ENCODE results near the gene TMEM117. TPM values are rescaled to one million over a fixed set of nuclear protein-coding genes. Genes with fewer than 3 reads are reported as not detected.
A peak's percentile ranks its signal among the peaks of the same experiment; 100 is the strongest.

The TMEM117 gene
- total RNA-seq, 1 donor from 2014 or later: 0.43 TPM

GRCh38 chr12:44059476-44059875 lies 223.6 kb downstream of the TMEM117 start:
- Histone ChIP-seq H3K4me3 (no peak overlapping the region), H3K36me3 (no peaks in the 10 kb centered on the region), H3K9me3 (no peaks in the 10 kb centered on the region), H3K27me3 (no peaks in the 10 kb centered on the region), H3K4me1 (no peaks in the 10 kb centered on the region), H3K27ac (no peak overlapping the region)
- intact Hi-C loops (cut with DNase I): no loop called here
- TF ChIP-seq, protein P1, sequence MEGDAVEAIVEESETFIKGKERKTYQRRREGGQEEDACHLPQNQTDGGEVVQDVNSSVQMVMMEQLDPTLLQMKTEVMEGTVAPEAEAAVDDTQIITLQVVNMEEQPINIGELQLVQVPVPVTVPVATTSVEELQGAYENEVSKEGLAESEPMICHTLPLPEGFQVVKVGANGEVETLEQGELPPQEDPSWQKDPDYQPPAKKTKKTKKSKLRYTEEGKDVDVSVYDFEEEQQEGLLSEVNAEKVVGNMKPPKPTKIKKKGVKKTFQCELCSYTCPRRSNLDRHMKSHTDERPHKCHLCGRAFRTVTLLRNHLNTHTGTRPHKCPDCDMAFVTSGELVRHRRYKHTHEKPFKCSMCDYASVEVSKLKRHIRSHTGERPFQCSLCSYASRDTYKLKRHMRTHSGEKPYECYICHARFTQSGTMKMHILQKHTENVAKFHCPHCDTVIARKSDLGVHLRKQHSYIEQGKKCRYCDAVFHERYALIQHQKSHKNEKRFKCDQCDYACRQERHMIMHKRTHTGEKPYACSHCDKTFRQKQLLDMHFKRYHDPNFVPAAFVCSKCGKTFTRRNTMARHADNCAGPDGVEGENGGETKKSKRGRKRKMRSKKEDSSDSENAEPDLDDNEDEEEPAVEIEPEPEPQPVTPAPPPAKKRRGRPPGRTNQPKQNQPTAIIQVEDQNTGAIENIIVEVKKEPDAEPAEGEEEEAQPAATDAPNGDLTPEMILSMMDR (IDR thresholded peaks at IDR 0.05): no peak
- no peak for DNase-seq (ENCODE audit: low spot score in 2 of 2)

GRCh38 chr12:44063671-44064070 lies 227.8 kb downstream of the TMEM117 start:
- Histone ChIP-seq H3K9me3 (no peaks in the 10 kb centered on the region), H3K27ac (no peak overlapping the region), H3K4me3 (no peak overlapping the region), H3K4me1 (no peaks in the 10 kb centered on the region), H3K36me3 (no peaks in the 10 kb centered on the region), H3K27me3 (no peaks in the 10 kb centered on the region)
- TF ChIP-seq, protein P1 (IDR thresholded peaks at IDR 0.05): no peak
- no peak for DNase-seq (ENCODE audit: low spot score in 2 of 2)
- intact Hi-C loops (cut with DNase I): no loop called here

DNA sequence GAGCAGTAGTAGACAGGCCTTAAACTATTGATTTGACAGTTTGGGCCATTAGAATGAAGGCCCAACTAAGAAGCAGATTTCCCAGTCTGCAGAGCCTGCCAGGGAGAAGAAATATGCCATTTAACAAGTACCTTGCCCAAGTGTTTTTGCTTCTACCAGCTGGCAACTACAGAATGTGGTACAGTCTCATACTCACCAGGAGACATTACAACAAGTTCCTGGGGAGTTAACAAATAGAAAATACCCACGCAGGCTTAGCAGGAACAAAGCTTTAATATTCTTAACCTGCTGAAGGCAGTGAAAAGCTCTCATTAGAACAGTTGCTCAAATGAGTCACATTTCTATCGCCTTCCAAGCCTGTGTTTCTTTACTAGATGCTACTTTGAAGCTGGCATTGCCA lies 241.0 kb downstream of the TMEM117 start:
- Histone ChIP-seq H3K27ac (no peak overlapping the region), H3K4me3 (peak overlapping the region in 1 of 2 donors; percentile 10), H3K36me3 (no peaks in the 10 kb centered on the region), H3K4me1 (peaks cover 0 to 7% of the 10 kb centered on the region in 2 donors), H3K27me3 (no peaks in the 10 kb centered on the region), H3K9me3 (no peaks in the 10 kb centered on the region)
- DNase-seq (ENCODE audit: low spot score in 2 of 2): no peak
- intact Hi-C loops (cut with DNase I): no loop called here
- TF ChIP-seq, protein P1 (IDR thresholded peaks at IDR 0.05): no peak

DNA sequence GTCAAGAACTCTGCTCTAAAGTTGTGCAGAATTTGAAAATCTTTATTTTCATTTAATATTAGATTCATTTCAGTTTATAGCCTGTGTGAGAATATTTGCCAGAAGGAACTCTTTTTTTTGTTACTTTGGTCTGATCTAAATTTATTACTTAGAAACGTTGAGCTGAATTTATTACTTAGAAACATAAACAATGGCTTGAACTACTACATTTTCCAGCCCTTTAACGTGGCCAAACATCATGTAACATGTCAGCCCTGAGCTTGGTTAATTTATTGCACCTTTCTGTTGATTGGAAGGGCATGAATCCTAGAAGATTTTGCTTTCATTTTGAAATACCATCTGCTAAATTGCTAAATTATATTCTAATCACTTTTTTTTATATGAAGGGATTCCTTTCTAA lies 241.4 kb downstream of the TMEM117 start:
- H3K36me3 ChIP-seq: no peaks in the 10 kb centered on the region
- peak overlapping the region in 1 of 2 donors; percentile 10 for H3K4me3 ChIP-seq
- H3K27ac ChIP-seq: no peak overlapping the region
- H3K27me3 ChIP-seq: no peaks in the 10 kb centered on the region
- H3K4me1 ChIP-seq: peaks cover 0 to 7% of the 10 kb centered on the region in 2 donors
- intact Hi-C loops (cut with DNase I): no loop called here
- TF ChIP-seq, protein P1 (IDR thresholded peaks at IDR 0.05): no peak
- DNase-seq (ENCODE audit: low spot score in 2 of 2): no peak
- H3K9me3 ChIP-seq: no peaks in the 10 kb centered on the region

- no peaks in the 10 kb centered on the region for H3K27me3 ChIP-seq
- no peak overlapping the region for H3K4me3 ChIP-seq
- intact Hi-C loops (cut with DNase I): no loop called here
- no peak overlapping the region for H3K27ac ChIP-seq
- no peaks in the 10 kb centered on the region for H3K36me3 ChIP-seq
- H3K9me3 ChIP-seq: no peaks in the 10 kb centered on the region
- TF ChIP-seq, protein P1 (IDR thresholded peaks at IDR 0.05): no peak
- H3K4me1 ChIP-seq: peaks cover 0 to 7% of the 10 kb centered on the region in 2 donors
- DNase-seq (ENCODE audit: low spot score in 2 of 2): no peak
Observed at GRCh38 chr12:44078273-44078672, 242.4 kb downstream of the TMEM117 start.

DNA sequence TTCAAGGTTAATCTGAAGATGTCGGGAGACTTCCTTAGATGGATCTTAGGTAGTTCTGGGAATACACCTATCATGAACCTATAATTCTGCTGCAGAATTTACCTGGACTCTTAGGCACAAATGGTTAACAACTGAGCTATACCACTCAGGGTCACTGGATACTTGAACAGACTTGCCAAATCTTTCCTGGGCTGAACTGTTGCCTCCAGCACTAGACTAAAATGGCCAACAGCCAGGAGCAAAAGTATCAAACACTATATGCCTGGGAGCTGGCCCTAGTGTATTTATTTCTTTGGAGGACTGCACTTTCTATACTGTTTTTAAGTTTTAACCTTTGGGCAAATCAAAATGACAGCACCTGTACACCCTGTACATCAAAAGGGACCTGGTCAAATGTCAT lies 252.8 kb downstream of the TMEM117 start:
- TF ChIP-seq, protein P1 (IDR thresholded peaks at IDR 0.05): no peak
- Histone ChIP-seq H3K27me3 (no peaks in the 10 kb centered on the region), H3K4me1 (no peaks in the 10 kb centered on the region)

More for the DNA sequence above, 252.8 kb downstream of the TMEM117 start:
- no peaks in the 10 kb centered on the region for H3K36me3 ChIP-seq
- intact Hi-C loops (cut with DNase I): no loop called here
- no peak for DNase-seq (ENCODE audit: low spot score in 2 of 2)
- H3K27ac ChIP-seq: no peak overlapping the region
- no peak overlapping the region for H3K4me3 ChIP-seq
- no peaks in the 10 kb centered on the region for H3K9me3 ChIP-seq

All from ascending aorta (tissue), 2 donors.